Suppressor macrophage treated with lipopolysaccharide for 4 hours (primary cell): ENCODE data around the gene IFNG-AS1.

Source experiments
- DNase-seq: peaks from one replicate; pipeline ENCODE4 v3.0.0-alpha.2; 2020

Gene IFNG-AS1

DNA sequence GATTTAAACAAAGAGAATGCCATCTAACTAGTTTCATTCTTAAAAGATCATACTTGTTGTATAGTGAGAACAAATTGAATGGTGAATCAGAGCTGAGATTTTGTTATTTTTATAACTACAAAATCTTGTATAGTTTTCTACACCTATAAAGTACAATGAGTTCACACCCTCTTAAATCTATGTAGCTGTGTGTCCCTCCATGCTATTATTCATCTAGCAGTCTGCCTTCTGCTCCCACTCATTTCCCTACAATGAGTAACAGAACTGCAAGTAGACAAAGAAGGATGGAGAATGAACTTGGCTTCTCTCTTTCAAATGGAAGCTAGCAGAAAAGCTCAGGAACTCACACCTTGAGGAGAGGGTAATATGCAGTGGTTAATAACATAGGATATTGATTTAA lies 7.1 kb downstream of the IFNG-AS1 start:
- DNase-seq = no peak

DNA sequence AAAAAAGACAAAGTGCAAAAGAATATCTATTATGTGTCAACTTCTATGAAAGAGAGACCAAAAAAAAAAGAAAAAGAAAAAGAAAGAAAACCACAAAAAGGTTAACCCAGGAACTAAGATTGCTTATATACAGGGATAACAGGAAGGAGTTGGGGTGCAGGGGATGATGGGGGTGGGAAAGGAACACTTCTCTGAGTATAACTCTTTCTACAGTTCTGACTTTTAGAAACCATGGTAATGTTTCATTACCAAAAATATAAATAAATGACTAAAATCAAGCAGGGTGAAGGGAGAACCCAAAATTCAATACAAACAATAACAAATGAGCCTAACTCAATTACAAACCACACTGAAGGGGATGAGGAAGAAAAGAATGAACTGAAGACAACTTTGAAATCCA lies 9.1 kb downstream of the IFNG-AS1 start:
- DNase-seq = no peak

DNA sequence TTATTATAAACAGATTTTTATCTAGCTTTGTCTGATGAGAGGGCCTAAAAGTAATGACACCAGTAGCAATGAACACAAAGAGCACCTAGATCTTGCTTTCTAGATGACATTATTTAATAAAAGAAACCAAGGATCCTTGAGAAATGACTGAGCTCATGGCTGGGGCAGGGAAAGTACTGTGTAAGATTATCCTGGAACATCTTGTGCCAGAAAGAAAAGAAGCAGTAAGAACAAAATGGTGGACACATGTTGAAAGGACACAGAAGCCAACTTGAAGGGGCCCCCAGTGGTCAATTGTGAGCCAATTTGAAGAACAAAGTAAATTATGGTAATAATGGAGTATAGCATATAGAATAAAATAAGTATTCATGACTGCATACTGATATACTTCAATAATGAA lies 10.0 kb downstream of the IFNG-AS1 start:
- DNase-seq = no peak

DNA sequence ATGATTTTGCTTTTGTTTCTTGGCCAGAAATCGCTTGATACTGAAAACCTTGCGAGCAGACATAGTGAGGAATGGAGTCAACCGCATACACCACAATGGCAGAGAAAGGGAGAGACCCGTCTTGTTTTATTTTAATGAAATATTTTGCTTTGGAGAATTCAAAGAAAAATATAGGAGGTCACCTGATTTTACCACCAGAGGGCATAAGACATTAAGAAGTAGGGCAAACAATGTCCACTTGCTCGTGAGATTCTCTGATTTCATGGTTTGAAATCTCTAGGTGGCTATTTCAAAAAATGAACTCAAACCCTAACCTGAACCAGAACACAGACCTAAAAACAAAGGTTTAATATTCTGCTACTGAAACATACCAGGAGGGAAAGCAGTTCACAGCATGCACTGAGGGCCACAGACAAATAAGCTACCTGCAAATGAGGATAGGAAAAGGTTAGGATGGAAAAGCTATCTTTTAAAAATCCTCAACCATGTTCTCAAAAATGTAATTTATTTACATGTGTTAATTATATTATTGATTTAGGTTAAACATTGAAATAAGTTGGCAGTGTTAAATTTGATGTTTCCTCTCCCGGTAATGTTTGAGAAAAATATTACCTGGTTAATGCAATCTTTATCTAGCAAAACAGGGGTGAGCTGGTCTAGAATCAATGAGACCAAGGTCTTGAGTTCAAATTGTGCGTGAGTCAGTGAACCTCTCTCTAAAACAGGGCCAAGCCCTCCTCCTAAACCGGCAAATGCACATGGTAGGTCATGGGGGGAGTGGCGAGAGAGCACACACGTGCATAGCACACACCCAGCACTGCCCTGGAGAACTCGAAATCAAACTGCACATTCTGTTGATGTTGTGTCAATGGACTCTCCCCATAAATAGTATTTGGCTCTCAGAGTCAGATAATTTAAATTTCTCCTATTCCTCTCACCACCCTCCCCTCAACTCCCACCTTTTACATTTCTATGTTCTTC lies 12.5 kb downstream of the IFNG-AS1 start:
- no peak for DNase-seq

DNA sequence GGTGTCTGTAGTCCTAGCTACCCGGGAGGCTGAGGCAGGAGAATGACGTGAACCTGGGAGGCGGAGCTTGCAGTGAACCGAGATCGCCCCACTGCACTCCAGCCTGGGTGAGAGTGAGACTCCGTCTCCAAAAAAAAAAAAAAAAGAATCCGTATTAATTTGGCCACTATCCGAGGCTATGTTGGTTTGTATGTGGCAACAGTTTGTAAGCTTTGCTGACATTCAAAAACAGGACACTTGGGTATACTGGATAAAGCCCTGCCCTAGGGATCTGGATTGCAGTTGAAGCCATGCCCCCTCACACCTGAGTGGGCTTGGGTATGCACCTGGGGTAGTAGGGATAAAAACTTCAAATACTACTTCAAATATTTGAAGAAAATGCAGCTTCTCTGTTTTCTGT lies 14.5 kb downstream of the IFNG-AS1 start:
- DNase-seq = no peak

DNA sequence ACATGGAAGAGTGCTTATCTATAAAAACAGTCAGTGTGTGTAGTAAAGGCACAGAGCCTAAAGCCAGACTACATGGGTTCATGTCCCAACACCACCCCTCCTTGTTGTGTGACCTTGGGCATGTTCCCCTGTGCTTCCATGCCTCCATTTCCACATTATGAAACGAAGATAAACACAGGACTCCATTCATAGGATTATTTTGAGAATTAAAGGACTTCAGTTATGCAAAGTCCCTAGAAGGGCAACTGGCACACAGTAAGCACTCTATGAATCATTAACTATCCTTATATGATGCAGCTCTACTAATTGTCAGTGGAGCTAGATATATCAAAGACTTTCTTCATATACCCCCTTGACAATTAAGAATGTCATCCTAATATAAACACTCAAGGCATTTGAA lies 17.8 kb downstream of the IFNG-AS1 start:
- DNase-seq = no peak

DNA sequence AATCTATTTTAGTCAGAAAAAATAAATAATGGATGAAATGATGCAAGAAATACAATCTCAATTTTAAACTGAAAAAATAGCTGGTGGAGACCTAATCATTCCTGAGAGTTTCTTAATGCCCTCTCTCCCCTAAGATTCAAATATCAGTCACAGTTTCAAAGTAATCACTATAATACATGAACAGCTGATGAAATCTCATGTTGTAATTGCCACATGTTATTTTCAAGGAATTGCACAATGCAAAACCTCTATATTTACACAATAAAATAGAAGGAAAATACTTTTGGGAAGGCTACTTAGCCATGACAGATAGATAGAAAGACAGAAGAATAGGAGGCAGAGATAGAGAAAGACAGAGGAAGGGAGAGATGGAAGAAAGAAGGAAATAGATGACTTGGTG lies 18.2 kb downstream of the IFNG-AS1 start:
- DNase-seq = peak; percentile 9

DNA sequence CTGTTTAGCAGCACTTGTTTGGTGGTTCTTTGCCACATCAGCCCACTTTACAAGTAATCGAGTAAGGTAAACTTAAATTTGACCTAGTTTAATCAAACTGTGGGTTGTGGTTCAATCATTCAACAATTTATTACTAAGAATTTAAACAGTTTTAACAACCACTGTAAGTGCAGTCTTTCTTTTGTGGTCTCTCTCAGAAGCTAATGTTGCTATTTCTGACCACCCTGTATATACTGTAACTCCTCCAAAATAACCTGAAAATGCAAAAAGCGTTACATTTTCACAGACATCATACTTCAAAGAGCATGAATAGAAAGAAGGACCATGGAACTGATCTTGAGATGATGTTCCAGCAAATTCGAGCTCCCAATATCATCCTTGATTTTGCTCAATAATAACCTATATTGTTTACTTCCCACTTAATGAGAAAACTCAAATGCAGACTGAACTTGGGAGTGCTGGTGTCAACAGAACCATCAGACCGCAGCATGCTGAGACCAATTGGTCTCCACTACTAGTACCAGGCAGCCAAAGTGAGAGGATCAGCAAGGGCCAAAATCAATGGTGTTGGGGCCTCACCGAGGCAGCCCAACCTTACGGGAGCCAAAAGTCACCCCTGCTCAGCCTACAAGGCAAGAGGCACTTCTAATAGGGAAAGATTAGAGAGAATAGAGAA lies 22.1 kb downstream of the IFNG-AS1 start:
- DNase-seq = no peak

DNA sequence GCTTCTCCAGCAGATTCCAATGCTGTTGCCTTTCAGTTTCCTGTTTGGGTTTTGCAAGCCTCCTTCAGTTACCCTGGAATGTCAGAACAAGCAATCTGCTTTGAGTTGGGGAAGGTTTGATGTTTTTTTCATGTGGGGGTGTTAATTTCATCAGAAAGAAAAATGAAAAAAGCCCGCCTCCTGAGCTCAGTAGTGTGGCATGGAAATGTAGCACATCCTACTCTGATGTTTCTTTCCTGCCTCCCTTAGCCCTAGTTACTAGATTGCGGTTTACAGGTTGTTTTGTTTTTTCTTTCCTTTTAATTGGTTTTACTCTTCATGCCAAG lies 22.6 kb downstream of the IFNG-AS1 start:
- DNase-seq = no peak

DNA sequence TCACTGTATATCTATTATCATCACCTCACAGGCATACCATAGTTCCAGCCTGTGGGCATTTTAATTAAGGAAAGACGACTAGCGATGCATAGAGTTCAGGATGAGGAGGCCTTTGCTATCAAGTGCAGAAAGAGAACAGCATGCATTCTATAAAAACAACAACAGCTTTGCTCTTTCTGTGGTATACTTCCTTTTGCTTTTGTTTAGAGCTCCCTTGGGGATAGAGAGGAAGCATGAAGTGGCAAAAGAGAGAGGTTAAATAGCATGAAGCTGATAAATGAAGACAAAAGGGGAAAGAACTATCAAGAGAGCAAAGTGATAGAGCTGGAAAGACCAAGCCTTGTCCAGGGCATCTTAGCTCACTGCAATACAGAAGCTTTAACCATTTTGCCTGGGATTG lies 23.5 kb downstream of the IFNG-AS1 start:
- no peak for DNase-seq

DNA sequence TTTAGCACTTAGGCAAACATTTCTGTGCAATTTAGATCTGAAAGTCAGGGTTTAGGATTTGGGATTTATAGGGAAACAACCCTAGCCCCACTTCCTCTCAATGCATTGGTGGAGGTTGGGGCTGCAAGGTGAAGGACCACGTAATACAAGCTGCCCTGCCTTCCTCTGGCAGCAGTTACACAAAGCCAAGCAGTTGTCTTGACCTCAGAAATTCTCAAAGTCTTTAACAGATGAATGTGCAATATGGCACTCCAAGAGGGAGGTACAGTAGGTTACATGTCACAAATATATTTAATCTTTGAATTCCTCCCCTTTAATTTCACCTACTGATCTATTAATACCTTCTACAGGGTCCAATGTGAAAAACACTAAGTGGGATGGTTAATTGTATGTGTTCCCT lies 23.9 kb downstream of the IFNG-AS1 start:
- DNase-seq = no peak

DNA sequence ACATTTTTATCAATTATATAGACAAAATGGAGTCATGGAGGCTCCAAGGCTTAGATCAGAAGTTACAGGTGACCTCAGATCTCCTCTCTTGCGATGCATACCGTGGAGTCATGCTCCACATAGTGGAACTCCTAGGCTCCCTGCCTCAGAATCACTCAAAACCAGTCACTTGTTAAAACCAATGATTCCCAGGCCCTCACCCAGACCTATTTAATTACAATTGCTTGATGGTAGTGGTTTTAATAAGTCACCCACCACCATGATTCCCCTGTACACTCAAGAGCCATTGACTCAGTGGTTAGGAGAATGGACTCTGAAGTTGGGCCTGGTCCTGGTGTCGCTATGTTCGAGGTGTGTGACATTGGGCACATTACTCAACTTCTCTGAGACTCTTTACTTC lies 26.9 kb downstream of the IFNG-AS1 start:
- no peak for DNase-seq

DNA sequence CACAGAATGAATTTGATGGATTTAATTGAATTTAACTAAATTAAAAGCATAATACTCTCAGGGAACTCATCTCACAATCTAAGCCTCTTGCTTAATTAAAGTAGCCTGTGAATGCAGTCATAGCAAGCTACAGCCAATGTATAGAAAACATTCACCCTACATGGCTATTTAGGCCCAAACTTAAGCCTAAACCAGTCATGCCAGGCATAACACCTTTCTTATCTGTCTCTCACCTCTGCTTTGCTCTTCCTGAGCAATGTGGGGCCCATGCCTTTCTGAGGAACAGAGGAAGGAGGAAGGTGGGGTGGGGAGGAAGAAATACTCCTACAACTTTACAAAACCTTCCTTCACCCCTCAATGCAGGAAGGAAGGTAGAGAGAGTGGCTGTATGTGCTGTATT lies 29.1 kb downstream of the IFNG-AS1 start:
- no peak for DNase-seq

DNA sequence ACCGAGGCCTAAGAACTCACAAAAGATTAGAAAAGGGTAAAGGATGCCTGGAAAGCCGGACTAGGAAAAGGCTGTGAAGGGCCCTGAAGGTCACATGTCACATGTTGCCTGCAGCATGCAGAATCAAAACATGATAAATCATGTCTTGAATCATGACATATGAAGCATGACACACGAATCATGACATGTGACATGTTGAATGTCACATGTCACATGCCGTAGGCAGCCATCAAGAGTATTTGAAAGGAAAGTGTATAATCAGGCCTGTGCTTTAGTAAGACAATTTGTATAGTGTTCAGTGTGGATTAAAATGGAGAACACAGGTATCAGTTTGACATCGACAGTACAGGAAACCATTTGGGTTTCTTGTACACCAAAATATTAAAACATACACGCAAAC lies 30.8 kb downstream of the IFNG-AS1 start:
- DNase-seq = no peak

DNA sequence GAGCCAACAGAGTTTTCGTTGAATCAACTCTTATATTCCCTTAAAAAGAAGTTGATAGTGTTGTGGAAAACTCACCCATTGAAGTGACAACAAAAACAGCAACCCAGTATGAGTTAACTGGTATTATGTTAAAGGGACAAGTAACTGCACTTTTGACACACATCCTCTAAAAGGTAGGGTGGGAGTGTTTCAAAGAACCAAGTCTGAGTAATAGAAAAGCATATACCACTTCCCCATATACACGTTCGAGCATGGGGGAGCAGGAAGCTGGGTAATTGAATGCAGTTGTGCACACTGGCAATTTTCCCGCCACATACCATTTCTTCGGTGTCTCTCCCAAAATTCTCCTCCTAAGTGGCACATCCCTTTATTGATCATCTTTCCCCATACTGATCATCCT lies 31.5 kb downstream of the IFNG-AS1 start:
- DNase-seq = no peak

DNA sequence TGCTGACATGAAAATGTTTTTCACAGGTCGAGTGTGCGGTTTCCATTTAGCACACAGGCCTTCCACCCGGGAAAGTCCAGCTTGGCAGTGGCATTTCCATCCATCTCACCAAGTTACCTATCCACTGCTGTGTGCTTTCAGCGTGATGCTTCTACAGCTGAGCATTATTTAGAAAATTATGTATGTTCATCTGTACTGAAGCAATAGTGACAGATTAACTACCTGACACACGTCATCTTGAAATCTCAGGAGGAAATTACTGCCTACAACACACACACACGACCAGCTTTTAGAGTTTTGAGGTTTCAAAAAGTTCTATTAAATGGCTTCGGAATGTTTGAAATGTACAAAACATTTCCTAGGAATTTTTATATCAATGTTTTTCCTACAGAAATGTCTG lies 39.4 kb downstream of the IFNG-AS1 start:
- DNase-seq = no peak

DNA sequence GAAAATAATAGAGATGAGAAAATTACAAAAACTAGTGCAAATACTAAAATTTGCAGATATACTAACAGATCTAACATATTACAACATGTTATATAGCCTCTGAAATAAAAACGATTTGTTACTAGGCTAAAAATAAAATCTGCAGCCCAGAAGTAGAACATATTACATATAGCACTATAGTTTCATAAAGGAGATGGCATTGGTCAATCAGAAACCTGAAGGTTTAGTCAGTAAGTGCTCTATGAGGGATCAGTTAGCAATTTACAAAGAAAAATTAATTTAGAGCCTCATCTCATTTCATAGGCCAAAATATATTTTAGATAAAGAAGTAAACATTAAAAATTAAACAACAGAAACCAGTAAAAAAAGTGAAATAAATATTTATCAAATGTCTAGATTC lies 41.0 kb downstream of the IFNG-AS1 start:
- no peak for DNase-seq

DNA sequence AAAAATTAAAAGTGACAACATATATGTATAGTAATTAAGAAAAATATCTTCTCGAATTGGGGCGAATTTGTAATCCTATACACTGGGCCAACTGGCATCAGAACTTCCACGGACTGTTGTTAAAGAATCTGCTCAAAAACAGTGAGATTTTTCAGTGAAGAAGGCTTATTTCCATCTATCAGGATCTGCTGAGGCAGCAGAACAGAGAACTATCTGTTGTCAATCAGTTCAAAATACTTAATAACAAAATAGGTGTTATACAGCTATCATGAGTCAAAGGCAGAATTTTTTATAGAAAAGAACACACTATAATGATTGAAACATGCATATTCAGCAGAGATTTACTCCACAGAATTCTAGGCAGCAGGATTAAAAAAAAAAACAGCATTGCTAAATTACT lies 41.9 kb downstream of the IFNG-AS1 start:
- DNase-seq = no peak

DNA sequence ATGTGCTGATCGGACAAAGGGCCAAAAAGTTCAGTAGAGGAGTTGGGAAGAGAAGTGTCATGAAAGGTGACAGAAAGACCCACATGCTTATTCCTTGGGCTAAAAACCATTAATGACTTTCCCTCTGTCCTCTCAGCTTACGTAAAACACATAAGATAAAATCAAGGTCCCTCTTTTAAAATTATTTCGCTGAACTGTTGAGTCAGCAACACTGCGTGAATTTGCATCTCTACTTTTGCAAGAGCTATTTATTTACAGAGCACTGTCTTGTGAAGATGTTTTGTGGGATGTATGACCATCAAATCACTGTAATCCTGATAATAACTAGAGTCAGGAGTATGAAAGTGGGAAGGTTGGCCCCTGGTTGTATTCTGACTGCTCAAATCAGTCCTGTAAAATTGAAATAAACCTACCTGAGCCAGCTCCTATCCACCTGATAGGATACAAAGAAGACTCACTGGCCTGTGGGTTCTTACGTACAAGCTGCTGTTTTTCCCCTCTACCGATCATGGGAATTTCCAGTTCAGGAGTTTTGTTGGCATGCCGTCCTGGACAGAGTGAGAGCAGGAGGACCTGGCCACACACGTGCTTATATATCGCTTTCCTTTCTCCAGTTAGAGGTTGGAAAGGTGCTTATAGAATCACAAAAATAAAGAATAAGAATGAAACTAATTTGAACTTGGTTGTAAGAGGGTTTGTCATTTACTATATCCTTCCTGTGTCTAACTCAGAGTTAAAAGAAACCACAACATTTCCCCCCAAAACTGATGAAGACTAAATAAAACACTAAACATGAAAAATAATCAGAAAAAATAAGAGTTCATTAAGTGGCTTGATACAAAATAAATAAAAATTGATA lies 42.9 kb downstream of the IFNG-AS1 start:
- no peak for DNase-seq

DNA sequence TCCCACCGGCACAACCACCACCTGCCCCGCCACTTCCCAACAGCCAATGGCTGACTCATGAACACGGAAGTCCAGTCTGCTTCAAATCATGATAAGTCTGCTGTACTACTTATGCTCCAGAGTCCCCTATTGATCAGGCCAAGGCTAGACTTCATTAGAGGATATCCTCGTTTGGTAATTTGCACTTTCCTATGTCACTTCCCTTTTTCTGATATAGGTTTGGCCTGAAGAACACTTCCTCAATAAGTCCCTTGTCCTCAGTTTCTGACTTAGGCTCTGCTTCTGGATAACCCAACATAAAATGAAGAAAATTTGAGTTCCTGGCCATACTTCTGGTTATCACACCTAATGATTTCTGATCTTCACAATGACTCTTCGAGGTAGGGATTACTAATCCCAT lies 45.3 kb downstream of the IFNG-AS1 start:
- DNase-seq = peak; percentile 10

DNA sequence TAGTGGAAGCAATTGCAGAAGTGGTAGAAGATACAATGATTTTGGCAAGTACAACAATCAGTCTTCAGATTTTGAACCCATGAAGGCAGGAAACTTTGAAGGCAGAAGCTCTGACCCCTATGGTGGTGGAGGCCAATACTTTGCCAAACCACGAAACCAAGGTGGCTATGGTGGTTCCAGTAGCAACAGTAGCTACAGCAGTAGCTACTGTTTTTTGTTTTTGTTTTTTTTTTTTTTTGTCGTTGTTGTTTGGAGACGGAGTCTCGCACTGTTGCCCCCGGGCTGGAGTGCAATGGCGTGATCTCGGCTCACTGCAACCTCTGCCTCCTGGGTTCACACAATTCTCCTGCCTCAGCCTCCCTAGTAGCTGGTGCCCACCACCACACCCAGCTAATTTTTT lies 47.4 kb downstream of the IFNG-AS1 start:
- DNase-seq = no peak

DNA sequence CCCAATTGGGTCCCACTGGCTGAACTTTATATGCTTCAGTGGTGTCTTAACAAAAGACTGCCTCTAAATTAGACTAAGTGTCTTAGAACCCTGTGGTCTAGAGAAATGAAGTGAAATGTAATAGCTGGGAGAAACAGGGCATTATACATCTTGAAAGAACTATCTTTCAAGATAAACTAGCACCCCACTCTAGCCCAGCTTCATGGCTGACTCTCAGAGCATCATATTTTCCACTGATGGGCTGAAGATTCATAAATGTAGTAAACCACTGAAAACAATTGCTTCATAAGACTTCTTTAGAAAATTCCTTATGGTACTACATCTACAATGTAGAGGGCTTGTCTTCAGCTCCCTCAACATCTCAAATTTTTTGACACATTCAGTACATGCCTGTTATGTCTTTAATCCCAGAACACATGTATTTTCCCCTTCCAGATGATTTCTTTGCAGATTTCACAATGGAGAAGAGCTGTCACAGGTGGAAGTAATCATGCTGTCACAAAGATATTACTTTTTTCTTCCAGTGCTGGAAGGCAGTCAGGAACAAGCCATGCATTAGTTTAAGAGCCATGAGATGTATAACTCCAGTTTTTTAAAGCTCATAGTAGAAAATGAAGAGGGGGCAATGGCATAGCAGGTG lies 48.5 kb downstream of the IFNG-AS1 start:
- DNase-seq = no peak

DNA sequence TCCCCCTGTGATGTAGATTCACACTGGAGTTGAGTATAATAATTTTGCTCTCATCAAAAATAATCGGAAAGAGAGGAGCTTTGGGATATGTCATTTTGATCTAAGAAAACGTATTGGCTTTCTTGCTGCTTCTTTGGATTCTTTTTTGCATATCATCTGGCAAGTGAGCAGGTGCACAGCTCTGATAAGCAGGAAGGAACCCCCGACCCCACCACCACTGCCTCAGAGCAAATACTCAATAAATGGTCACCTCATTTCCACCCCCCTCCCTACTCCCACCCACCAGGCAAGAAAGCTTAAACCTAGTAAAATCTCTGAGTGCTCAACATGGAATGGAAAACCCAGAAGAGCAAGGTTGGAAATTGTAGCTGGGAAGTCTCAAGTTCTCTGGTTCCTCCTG lies 49.4 kb downstream of the IFNG-AS1 start:
- DNase-seq = no peak
